Thymus (tissue), 11 donors: ENCODE results near the gene OR5C1. TPM values are rescaled to one million over a fixed set of nuclear protein-coding genes. Genes with fewer than 3 reads are reported as not detected.
"Not testable (repeated sequence)": the region's sequence is repeated elsewhere in the genome, so short reads cannot be mapped to it uniquely, and the experiment has no call there.

ENCODE experiments used
- DNase-seq, 9 donors: peaks; one replicate each; pipeline ENCODE4 v3.0.0-alpha.2; 2013; ENCODE audit warnings: low spot score in 9 of 9, low read depth in 6 of 9, missing footprints in 1 of 9
- H3K27ac ChIP-seq, 2 donors: one replicate each; pipeline ENCODE4 v1.5.1; 2013; ENCODE audit warnings: control low read depth in 1 of 2, low read depth in 1 of 2, low read length in 1 of 2, mild to moderate bottlenecking in 1 of 2, moderate library complexity in 1 of 2
- H3K27me3 ChIP-seq, 2 donors: one replicate each; pipeline ENCODE4 v1.5.1; 2013; ENCODE audit warnings: low read length in 1 of 2; ENCODE audit not compliant: control insufficient read depth in 2 of 2, insufficient read depth in 1 of 2
- H3K36me3 ChIP-seq, 2 donors: one replicate each; pipeline ENCODE4 v1.5.1; 2013; ENCODE audit warnings: low read length in 1 of 2, mild to moderate bottlenecking in 1 of 2, moderate library complexity in 1 of 2; ENCODE audit not compliant: control insufficient read depth in 2 of 2, insufficient read depth in 2 of 2
- H3K4me1 ChIP-seq, 2 donors: one replicate each; pipeline ENCODE4 v1.5.1; 2013; ENCODE audit warnings: low read length in 2 of 2; ENCODE audit not compliant: control insufficient read depth in 2 of 2, insufficient read depth in 2 of 2
- H3K4me3 ChIP-seq, 2 donors: one replicate each; pipeline ENCODE4 v1.5.1; 2013; ENCODE audit warnings: low read length in 2 of 2, control low read depth in 1 of 2, mild to moderate bottlenecking in 1 of 2
- H3K9me3 ChIP-seq, 2 donors: one replicate each; pipeline ENCODE4 v1.5.1; 2013; ENCODE audit warnings: low read length in 1 of 2, mild to moderate bottlenecking in 1 of 2; ENCODE audit not compliant: control insufficient read depth in 2 of 2, insufficient read depth in 1 of 2
- WGBS: extraction: QIAGEN DNeasy Blood & Tissue Kit; methylation state at CpG from one replicate; pipeline ENCODE4 v1.1.7; 2013; 5-methylcytosine and 5-hydroxymethylcytosine counted together
- polyA plus RNA-seq: library from polyadenylated mRNA; stranded (reverse); fragments of 200-250 nt; gene quantifications from one replicate; pipeline ENCODE4 v1.2.3, GENCODE V29; 2013
- total RNA-seq: library from RNA; stranded (reverse); fragments of 120-200 nt; gene quantifications from one replicate; pipeline ENCODE4 v1.2.4, GENCODE V29; 2013
- donor health status: healthy.

The OR5C1 gene
- total and polyA plus RNA-seq, 2 donors: 0.05 TPM; not detected in 1

DNA sequence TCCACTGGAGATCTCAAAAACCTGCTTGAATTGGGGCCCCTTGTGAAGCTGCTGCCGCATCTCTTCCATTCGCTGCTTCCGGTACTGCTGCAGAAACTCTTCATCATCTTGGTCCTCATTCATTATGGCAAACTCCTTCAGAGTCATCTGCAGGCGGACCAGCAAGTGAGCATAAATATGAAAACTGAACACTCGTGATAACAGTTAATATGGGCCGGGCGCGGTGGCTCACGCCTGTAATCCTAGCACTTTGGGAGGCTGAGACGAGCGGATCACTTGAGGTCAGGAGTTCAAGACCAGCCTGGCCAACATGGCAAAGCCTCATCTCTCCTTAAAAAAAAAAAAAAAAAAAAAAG is 31.7 kb downstream of the OR5C1 start:
- H3K9me3 ChIP-seq: no peaks in the 10 kb centered on the region
- H3K27me3 ChIP-seq: no peaks in the 10 kb centered on the region
- H3K36me3 ChIP-seq: peaks cover 37 to 52% of the 10 kb centered on the region in 2 donors
- peaks cover 10 to 11% of the 10 kb centered on the region in 2 donors for H3K4me1 ChIP-seq
- H3K4me3 ChIP-seq: no peak overlapping the region
- WGBS: 99% methylated on average over 11 of the region's 11 CpGs
- DNase-seq: no peak
- H3K27ac ChIP-seq: no peak overlapping the region

DNA sequence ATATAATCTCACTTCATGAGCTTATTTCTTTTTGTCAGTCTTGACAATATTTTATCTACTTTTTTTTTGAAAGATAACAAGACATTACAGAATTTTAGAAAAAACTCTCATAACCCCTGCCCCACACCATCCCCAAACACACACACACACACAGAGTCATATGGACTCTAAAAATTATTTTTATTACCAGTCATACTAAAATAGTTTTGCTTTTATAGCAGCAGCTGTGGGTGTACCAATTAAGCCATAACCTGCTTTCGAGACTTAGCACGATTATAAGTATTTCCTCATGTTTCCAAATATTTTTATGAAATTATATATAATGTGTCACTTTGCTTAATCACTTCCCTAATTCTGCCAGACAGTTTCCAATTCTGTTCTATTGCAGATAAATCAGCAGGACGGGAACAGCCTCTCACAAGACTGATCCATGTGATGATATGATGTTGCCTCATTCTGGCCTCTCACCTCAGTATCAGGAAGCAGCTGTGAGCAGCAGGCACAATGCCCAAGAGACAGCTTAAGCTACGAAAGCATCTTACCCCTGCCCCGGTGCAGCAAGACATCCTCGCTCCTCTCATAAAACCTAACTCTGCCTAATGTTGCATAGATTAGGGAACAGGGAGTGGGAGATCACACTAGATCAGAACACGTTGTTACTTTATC is 32.7 kb downstream of the OR5C1 start:
- DNase-seq: no peak
- peaks cover 4% of the 10 kb centered on the region in 2 donors for H3K4me1 ChIP-seq
- H3K36me3 ChIP-seq: peaks cover 34 to 54% of the 10 kb centered on the region in 2 donors
- WGBS: 69% methylated on average over 7 of the region's 7 CpGs
- peak overlapping the region in 1 of 2 donors; percentile 18 for H3K27ac ChIP-seq
- no peaks in the 10 kb centered on the region for H3K27me3 ChIP-seq
- no peak overlapping the region for H3K4me3 ChIP-seq
- H3K9me3 ChIP-seq: no peaks in the 10 kb centered on the region

DNA sequence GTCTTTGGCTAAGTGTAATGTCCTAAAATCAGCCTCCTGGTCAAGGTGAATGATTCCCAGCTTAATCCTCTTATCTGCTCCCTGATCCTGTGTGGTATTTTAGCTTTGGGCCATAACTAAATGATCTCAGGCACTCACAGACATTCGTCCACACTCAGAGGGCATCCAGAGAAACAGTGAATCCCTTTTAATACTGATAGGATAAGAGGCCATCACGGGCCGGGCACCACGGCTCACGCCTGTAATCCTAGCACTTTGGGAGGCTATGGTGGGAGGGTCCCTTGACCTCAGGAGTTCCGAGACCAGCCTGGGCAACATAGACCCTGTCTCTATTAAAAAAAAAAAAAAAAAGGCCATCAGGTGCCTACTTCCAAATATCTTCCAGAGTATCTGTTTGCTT is 33.3 kb downstream of the OR5C1 start:
- Histone ChIP-seq H3K27me3 (no peaks in the 10 kb centered on the region), H3K9me3 (no peaks in the 10 kb centered on the region), H3K27ac (no peak overlapping the region), H3K36me3 (peaks cover 34 to 51% of the 10 kb centered on the region in 2 donors), H3K4me3 (no peak overlapping the region), H3K4me1 (peaks cover 3 to 6% of the 10 kb centered on the region in 2 donors)
- DNase-seq: no peak
- WGBS: 99% methylated on average over 6 of the region's 6 CpGs

DNA sequence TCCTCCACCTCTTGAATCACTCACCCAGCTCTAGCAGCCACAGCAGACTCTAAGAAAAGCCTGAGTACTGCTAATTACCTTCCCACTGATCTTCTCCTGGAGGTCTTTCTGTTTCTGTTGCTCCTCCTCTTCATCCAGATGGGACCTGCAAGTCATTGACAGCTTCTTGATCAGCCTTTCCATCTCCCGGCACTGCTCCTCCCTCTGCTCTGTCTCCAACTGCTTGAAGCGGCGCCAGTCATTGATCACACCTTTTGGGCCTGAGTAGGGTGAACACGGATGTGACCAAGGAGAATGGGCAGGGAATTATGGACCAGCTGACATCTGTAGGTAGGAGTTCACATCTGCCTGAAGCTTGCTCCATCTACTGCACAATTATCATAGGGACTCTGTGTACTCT is 34.2 kb downstream of the OR5C1 start:
- H3K27me3 ChIP-seq: no peaks in the 10 kb centered on the region
- H3K4me3 ChIP-seq: no peak overlapping the region
- peaks cover 31 to 48% of the 10 kb centered on the region in 2 donors for H3K36me3 ChIP-seq
- over 99% methylated on average over 4 of the region's 4 CpGs for WGBS
- peaks cover 12 to 14% of the 10 kb centered on the region in 2 donors for H3K4me1 ChIP-seq
- H3K27ac ChIP-seq: no peak overlapping the region
- DNase-seq: no peak
- H3K9me3 ChIP-seq: no peaks in the 10 kb centered on the region

DNA sequence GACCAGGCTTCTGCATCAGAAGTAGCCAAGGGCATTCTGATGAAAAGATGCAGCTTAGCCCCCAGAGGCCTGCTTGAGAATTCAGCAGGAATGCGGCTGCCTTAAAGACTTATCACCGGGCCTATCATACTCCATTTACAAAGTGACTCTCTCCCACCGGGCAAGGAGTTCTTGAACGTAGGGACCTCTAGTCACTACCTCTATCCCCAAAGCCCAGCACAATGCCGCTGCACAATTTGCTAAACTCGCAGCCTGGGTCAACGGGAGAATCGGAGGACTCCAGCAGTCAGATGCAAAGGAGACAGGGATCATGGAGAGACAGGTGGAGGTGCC is 39.0 kb downstream of the OR5C1 start:
- WGBS: 2% methylated on average over 8 of the region's 8 CpGs
- H3K4me3 ChIP-seq: peak overlapping the region; percentile 77 to 78
- peaks cover 12 to 15% of the 10 kb centered on the region in 2 donors for H3K4me1 ChIP-seq
- DNase-seq: peak in 1 of 9 donors; percentile 12
- peaks cover 5 to 21% of the 10 kb centered on the region in 2 donors for H3K36me3 ChIP-seq
- peak overlapping the region; percentile 89 to 90 for H3K27ac ChIP-seq
- H3K9me3 ChIP-seq: no peaks in the 10 kb centered on the region
- no peaks in the 10 kb centered on the region for H3K27me3 ChIP-seq

DNA sequence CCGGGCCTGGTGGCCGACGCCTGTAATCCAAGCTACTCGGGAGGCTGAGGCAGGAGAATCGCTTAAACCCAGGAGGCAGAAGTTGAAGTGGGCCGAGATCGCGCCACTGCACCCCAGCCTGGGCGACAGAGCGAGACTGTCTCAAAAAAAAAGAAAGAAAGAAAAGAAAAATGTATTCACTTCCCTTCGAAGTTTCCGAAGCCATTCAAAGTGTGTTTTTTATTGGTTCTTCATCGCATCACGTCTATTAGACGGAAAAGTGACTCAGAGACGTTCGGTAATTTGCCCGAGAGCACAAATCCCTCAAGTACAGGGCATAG is 40.2 kb downstream of the OR5C1 start:
- H3K27me3 ChIP-seq, H3K9me3 ChIP-seq, H3K27ac ChIP-seq, DNase-seq: not testable (repeated sequence)
- Histone ChIP-seq H3K4me1 (peaks cover 12 to 15% of the 10 kb centered on the region in 2 donors), H3K36me3 (peaks cover 0 to 14% of the 10 kb centered on the region in 2 donors), H3K4me3 (peak overlapping the region; percentile 77 to 78)
- 73% methylated on average over 18 of the region's 18 CpGs for WGBS

DNA sequence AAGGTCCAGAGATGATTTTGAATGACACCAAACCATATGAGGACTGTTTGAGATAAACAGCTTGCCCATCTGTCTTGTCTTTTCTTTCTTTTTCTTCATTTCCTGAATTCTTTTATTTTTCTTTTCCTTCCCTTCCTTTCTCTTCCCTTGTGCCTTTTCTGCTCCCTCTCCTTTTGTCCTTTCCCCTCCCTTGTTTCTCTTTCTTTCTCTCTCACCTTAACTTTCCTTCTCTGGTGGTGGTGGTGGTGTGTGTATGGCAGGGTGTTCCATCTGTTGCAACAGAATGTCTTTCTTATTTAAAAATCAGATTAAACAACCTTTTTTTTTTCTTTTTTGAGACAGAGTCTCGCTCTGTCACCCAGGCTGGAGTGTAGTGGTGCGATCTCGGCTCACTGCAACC is 43.5 kb downstream of the OR5C1 start:
- 96% methylated on average over 3 of the region's 3 CpGs for WGBS
- H3K36me3 ChIP-seq: no peaks in the 10 kb centered on the region
- no peaks in the 10 kb centered on the region for H3K9me3 ChIP-seq
- H3K27ac ChIP-seq: no peak overlapping the region
- H3K4me3 ChIP-seq: no peak overlapping the region
- H3K4me1 ChIP-seq: peaks cover 11 to 14% of the 10 kb centered on the region in 2 donors
- DNase-seq: no peak
- no peaks in the 10 kb centered on the region for H3K27me3 ChIP-seq

DNA sequence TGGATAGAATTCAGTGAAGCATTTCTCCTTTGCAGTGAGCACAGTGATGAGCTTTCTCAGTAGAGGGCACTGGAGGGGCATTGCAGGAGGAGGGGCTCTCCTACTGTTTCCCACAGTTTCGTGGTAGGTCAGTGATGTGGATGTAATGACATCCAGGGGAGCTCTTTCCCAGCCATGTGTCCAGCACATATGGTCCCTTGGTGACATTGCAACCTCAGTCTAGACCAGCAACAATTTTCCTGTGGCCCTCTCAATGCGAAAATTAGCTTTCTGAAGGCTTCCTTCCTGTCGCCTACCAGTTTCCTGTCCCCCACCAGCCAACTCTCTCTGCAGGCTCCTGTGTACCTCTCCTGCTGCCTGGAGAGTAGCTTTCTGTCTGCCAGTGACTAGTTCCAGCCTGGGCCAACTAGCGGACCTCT is 46.6 kb downstream of the OR5C1 start:
- peak overlapping the region; percentile 16 to 36 for H3K4me3 ChIP-seq
- H3K27ac ChIP-seq: peak overlapping the region; percentile 27 to 68
- no peaks in the 10 kb centered on the region for H3K27me3 ChIP-seq
- H3K9me3 ChIP-seq: no peaks in the 10 kb centered on the region
- peak in 7 of 9 donors; percentile 18 to 70 (median 27) for DNase-seq
- 12% methylated on average over 4 of the region's 4 CpGs for WGBS
- no peaks in the 10 kb centered on the region for H3K36me3 ChIP-seq
- peaks cover 4 to 7% of the 10 kb centered on the region in 2 donors for H3K4me1 ChIP-seq

DNA sequence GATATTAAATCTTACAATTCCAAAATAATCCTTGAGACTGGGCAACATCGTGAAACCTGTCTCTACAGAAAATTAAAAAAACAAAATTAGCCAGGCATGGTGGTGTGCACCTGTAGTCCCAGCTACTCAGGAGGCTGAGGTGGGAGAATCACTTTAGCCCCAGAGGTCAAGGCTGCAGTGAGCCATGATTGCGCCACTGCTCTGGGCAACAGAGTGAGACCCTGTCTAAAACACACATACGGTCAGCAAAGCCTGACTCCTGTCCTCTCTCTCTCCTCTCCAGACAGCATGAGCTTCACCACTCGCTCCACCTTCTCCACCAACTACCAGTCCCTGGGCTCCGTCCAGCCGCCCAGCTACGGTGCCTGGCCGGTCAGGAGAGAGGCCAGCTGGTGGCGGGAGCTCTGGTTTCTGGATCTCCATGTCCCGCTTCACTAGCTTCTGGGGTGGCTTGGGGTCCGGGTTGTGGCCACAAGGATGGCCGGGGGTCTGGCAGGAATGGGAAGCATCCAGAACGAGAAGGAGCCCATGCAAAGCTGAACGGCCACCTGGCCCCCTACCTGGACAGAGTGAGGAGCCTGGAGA is 48.6 kb downstream of the OR5C1 start:
- WGBS: 97% methylated on average over 14 of the region's 14 CpGs
- Histone ChIP-seq H3K27me3 (no peaks in the 10 kb centered on the region), H3K36me3 (no peaks in the 10 kb centered on the region), H3K9me3 (no peaks in the 10 kb centered on the region), H3K27ac (no peak overlapping the region), H3K4me1 (peaks cover 4 to 7% of the 10 kb centered on the region in 2 donors), H3K4me3 (no peak overlapping the region)
- no peak for DNase-seq
